D721Med (cell line): ENCODE results near the gene FBXO42.
"Not testable (repeated sequence)": the region's sequence is repeated elsewhere in the genome, so short reads cannot be mapped to it uniquely, and the experiment has no call there.

Experiments used
- DNase-seq: peaks from one replicate; pipeline ENCODE4 v3.0.0; 2011; ENCODE audit warnings: low spot score; ENCODE audit not compliant: insufficient read length
- FAIRE-seq: peaks from 2 replicates; lab custom pipeline; 2011; peaks lifted over from hg19 to GRCh38; lab: Jason Lieb, UNC
- TF ChIP-seq, protein P1 (sequence below): IDR thresholded peaks from 2 replicates; pipeline ENCODE4 v1.5.1; 2012; ENCODE audit warnings: mild to moderate bottlenecking, control low read depth; ENCODE audit not compliant: insufficient read depth; ENCODE audit errors: missing control alignments

FBXO42 gene

DNA sequence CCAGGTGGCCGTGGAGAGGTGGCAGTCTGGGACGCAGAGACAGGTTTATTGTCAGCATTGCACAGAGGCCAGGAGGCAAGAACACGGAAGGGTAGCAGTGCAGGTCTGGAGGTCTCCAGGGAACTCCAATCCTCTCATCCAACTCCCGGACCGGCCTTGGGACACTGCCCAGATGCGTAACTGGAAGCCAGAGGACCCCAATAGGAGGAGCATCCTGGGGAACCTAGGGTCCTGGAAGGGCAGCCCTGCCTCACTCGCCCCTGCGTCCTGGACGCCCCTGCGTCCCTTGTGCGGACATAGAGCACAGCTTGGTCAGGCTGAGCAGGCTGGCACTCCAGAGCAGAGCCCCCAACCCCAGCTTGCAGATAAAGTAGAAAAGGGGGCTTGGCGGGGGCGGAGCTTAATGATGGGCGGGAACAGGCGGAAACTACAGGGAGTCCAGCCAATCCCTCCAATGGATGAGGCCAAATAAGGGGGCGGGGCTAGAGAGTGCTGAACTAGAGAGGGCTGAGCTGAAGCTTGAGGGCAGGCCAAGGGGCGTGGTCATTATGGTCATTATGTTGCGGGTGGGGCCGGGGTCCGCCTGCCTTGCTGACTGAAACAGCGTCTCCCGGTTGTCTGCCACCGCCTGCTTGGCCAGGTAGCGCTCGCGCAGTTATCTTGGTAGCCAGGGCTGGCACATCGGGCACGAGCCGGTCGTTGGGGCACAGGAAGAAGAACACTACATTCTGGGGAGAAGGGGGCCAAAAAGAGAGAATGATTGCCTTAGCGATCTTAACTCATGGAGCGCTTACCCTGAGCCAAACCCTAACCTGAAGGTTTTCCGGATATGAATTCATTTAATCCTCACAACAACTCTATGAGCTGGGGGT lies 136.2 kb downstream of the FBXO42 start:
- DNase-seq (no peak), FAIRE-seq (no peak)
- TF ChIP-seq, protein P1, sequence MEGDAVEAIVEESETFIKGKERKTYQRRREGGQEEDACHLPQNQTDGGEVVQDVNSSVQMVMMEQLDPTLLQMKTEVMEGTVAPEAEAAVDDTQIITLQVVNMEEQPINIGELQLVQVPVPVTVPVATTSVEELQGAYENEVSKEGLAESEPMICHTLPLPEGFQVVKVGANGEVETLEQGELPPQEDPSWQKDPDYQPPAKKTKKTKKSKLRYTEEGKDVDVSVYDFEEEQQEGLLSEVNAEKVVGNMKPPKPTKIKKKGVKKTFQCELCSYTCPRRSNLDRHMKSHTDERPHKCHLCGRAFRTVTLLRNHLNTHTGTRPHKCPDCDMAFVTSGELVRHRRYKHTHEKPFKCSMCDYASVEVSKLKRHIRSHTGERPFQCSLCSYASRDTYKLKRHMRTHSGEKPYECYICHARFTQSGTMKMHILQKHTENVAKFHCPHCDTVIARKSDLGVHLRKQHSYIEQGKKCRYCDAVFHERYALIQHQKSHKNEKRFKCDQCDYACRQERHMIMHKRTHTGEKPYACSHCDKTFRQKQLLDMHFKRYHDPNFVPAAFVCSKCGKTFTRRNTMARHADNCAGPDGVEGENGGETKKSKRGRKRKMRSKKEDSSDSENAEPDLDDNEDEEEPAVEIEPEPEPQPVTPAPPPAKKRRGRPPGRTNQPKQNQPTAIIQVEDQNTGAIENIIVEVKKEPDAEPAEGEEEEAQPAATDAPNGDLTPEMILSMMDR, result no peak

DNA sequence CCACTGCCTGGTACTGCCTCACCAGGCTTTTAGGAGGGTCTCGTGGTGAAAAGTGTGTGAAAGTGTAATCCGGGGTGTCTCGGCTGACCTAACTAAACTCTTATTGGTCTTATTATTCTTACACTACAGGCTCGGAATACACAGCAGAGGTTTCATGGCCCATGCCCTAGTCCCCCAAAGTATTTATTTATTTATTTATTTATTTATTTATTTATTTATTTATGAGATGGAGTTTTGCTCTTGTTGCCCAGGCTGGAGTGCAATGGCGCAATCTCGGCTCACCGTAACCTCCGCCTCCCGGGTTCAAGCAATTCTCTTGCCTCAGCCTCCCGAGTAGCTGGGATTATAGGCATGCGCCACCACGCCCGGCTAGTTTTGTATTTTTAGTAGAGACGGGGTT lies 137.0 kb downstream of the FBXO42 start:
- not testable (repeated sequence) for DNase-seq, FAIRE-seq

DNA sequence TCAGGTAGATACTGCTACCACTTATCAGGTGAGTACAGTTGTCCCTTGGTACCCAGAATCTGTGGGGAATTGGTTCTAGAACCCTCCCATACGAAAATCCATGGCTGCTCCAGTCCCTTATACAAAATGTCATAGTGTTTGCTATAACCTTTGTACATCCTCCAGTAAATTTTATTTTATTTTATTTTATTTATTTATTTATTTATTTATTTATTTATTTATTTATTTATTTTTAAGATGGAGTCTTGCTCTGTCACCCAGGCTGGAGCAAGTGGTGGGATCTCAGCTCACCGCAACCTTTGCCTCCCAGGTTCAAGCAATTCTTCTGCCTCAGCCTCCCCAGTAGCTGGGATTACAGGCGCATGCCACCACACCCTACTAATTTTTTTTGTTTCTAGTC lies 138.7 kb downstream of the FBXO42 start:
- DNase-seq, FAIRE-seq: not testable (repeated sequence)

DNA sequence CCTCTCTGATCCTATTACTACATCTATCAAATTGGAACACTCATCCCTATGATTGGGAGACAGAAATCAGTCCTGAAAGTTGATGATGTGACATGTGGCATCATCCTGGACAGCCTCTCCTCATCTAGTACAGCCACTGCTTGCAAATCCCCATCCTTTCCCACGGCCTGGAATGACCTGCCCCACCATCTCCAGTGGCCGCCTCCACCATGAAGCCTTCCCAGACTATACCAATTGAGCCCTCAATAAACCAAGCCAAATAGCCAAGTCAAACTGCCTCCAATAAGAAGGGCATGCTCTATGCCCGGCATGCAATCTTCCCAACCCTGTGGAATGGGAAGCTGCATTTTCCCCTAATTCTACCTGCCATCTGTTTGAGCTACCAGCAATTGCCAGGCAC lies 139.3 kb downstream of the FBXO42 start:
- TF ChIP-seq, protein P1, result no peak
- no peak for FAIRE-seq
- no peak for DNase-seq

DNA sequence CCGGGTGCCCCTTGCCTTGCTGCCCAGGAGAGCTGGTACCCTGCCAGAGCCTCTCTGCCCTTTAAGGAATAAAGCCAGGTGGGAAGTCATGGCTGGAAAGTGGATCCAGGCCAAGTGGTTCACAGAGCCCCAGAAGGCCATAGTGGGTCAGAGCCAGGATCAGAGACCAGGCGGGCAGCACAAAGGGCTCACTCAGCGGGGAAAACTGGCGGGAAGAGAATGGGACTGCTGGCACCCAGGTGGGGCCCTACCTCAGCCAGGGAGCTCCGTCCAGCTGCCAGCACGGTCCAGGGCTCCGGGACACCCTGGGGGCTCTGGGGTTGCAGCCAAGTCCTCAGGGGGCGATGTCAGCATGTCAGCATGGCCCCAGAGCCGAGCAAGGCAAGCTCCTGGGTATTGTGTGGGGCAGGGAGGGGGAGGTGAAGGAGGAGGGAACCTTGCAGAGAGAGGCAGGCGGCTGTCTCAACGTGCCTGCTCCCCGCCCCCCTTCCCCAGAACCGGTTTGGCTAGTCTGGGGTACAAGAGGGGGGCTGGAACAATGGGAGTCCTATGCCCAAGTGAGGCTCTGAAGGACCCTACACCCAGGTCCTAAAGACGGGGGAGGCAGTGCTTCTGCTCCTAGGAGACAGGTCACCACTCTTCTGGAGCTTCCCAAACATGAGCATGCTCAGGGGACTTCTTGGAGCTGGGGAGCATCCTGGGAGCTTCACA lies 139.9 kb downstream of the FBXO42 start, which contains the start of gene ARHGEF19:
ARHGEF19 (minus strand) TSS at position 402 of the 711 bp plus-strand sequence. CDS start 3,598 bp downstream, outside the sequence.
- DNase-seq (no peak), FAIRE-seq (no peak)
- TF ChIP-seq, protein P1, result no peak

DNA sequence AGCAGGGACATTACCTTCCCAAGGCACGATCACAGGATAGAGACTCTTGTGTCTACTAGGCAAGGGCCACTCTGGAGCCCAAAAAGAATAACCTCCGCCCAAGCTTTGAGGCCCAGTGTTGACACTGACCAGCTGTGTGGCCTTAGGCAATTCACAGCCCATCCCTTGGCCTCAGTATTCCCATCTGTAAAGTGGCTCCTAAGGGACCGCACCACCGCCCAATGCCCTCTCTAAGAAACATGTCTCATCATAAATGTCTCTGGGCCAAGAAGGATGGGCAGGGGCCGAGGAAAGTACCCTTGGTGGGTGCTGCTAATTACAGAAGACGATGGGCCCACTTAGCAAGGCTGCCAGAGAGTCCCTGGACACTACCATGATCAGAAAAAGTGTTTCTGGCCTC lies 140.5 kb downstream of the FBXO42 start:
- no peak for FAIRE-seq
- DNase-seq, result no peak
- TF ChIP-seq, protein P1, result no peak

DNA sequence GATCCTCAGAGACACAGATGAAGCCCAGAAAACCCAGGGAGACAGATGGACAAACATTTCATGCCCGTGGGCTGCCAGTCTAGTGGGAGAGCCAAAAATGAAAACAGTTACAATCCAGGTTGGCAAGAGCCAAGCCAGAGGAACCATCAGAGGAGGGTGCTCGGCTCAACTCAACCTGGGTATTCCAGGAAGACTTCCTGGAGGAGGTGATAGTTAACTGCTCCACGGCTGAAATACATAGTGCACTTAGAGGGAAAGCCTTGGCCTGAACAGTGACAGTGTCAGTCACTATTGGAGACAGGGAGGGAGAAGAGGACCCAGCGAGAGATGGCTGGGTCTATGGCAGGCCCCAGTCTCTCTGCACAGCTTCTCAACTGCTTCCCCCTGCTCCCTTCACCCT lies 141.7 kb downstream of the FBXO42 start:
- no peak for FAIRE-seq
- DNase-seq, result no peak
- TF ChIP-seq, protein P1, result no peak

DNA sequence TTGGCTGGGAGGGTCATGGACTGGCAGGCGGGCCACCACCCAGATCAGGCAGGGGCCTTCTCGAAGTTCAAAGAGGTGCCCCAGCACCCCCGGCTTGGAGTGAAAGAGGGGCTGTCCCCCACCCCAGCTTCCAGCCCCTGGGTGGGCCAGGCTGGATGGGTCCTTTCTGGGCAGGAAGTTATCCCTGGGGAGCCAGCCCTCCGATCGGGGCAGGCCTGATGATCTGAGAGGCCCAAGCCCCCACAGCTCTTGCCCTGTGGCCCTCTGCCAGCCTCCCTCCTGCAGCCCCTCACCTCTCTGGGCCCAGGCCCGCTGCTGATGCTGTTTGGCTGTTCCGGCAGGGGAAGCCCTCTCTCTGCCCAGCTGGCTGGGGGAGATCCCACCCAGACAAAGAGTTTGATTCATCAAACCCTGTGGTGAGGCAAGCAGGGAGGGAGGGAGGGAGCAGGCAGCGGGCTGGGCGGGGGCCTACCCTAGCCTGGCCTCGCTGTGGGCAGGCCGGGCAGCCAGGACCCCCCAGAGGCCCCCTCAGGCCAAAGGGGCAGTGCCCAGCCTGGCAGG lies 142.4 kb downstream of the FBXO42 start:
- FAIRE-seq (no peak), DNase-seq (no peak)
- TF ChIP-seq, protein P1, result no peak
